ENCODE data around the gene IPCEF1. TPM values are rescaled to one million over a fixed set of nuclear protein-coding genes. Genes with fewer than 3 reads are reported as not detected.

Gene IPCEF1
- total RNA-seq, 1 experiment from 2014 or later = 0.52 TPM

DNA sequence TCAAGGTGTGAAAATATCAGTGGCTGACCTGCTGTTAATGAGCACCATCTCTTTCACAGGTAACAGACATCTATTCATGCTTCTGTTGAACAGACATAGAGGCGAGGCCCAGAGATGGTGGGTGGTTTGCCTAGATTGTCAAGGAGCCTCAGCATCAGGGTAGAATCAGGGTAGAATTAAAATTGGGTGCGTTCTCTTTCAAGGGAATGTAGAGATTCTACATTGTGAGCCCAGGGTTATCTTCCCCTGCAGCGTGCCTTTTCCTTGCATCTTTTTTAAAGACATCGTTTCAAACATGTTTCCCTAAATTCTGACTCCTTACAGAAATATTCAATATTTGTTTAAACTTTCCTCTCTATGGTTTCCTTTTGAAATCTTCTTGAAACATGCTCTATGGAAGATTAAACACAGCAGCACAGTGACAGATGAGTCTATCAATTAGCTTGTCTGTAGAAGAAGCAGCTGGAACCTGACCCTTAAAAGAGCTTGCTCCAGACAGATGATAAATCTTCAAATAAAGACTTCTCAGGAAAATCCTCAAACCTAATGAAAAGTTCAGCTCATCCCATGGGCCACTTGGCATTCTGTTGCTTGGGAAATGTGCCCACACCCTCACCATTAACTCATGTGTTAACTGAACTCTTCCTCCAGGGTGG, 119.8 kb downstream of the IPCEF1 start:
- intact Hi-C loops (cut with micrococcal nuclease; ENCODE audit: unreplicated experiment) = no loop called here
- no peak for TF ChIP-seq CTCF (IDR thresholded peaks at IDR 0.05; ENCODE audit: unreplicated experiment)
- Mint-ChIP-seq H3K27ac (ENCODE audit: unreplicated experiment) (no peak overlapping the region), H3K9me3 (ENCODE audit: low read depth, unreplicated experiment) (no peaks in the 10 kb centered on the region), H3K27me3 (ENCODE audit: unreplicated experiment) (no peaks in the 10 kb centered on the region), H3K4me1 (ENCODE audit: low read depth, unreplicated experiment) (no peaks in the 10 kb centered on the region), H3K36me3 (ENCODE audit: insufficient read depth, unreplicated experiment) (no peaks in the 10 kb centered on the region), H3K4me3 (ENCODE audit: low read depth, unreplicated experiment) (no peak overlapping the region)
- no peak for DNase-seq
- BruUV-seq (replicated peaks) = no TSS peak
- CTCF ChIA-PET = no interaction called here

- no TSS peak for BruUV-seq (replicated peaks)
- Mint-ChIP-seq H3K27ac (ENCODE audit: unreplicated experiment) (no peak overlapping the region), H3K4me1 (ENCODE audit: low read depth, unreplicated experiment) (no peaks in the 10 kb centered on the region), H3K4me3 (ENCODE audit: low read depth, unreplicated experiment) (no peak overlapping the region), H3K9me3 (ENCODE audit: low read depth, unreplicated experiment) (no peaks in the 10 kb centered on the region), H3K36me3 (ENCODE audit: insufficient read depth, unreplicated experiment) (no peaks in the 10 kb centered on the region), H3K27me3 (ENCODE audit: unreplicated experiment) (no peaks in the 10 kb centered on the region)
- intact Hi-C loops (cut with micrococcal nuclease; ENCODE audit: unreplicated experiment) = no loop called here
- no peak for TF ChIP-seq CTCF (IDR thresholded peaks at IDR 0.05; ENCODE audit: unreplicated experiment)
- CTCF ChIA-PET = no interaction called here
- DNase-seq = no peak
These were observed 122.4 kb downstream of the IPCEF1 start for GRCh38 chr6:154234019-154234772.

DNA sequence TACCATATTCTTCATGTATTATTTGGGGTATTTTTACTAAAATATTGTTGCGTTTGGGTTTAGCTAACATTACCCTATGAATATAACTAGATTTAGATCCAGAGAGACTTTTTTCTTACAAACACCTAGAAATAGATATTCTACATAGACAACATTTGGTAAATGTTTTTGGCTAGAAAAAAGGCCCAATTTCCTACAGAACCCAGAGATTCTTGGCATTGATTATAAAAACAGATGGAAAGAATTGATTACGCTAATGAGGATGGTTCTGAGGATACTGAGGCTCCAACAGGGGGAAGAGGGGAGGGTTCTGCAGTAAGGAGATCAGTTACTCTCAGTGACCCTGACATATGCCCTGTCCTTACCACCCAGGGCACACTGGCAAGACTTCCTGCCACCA, 123.2 kb downstream of the IPCEF1 start:
- Mint-ChIP-seq H3K9me3 (ENCODE audit: low read depth, unreplicated experiment) (no peaks in the 10 kb centered on the region), H3K4me1 (ENCODE audit: low read depth, unreplicated experiment) (no peaks in the 10 kb centered on the region), H3K4me3 (ENCODE audit: low read depth, unreplicated experiment) (no peak overlapping the region), H3K36me3 (ENCODE audit: insufficient read depth, unreplicated experiment) (no peaks in the 10 kb centered on the region), H3K27me3 (ENCODE audit: unreplicated experiment) (no peaks in the 10 kb centered on the region), H3K27ac (ENCODE audit: unreplicated experiment) (no peak overlapping the region)
- DNase-seq = no peak
- TF ChIP-seq CTCF (IDR thresholded peaks at IDR 0.05; ENCODE audit: unreplicated experiment) = no peak
- intact Hi-C loops (cut with micrococcal nuclease; ENCODE audit: unreplicated experiment) = no loop called here
- CTCF ChIA-PET = no interaction called here
- BruUV-seq (replicated peaks) = no TSS peak

DNA sequence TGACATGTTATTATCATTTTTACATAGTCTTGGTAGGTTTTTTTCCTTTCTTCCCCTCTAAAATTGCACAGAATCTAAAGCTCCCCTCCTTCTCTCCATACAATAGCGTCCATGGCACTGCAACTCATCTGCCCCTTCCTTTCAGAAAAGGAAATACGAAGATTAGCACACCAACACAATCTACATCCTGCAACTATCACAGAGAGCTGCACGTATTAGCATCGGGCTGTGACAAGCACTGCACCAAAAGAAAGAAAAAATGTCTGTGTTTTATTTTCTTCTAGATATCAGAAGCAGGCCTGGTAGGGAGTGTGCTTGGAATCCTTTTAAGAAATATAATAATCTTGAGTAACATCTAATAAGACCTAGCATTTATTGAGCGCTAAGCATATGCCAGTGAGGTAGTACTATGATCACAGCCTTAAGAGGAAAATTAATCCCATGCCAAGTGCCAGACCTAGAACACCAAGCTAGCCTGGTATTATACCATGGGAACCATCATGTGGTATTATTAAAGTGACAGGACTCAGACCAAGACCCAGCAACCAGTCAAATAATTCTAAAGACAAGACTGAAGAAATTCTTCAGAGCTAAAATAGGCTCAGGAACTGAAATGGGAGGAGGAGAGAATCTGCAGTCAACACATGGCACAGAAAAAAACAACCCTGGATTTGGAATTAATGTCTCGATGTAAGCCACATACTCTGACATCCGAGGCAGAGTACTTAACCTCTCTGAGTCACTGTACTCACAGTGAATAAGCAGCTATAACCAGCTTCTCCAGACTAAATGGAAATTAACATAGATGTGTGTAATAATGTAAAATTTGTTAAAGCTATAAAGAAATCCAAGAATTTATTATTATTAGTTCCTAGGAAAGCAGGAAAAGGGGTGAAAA, 124.3 kb downstream of the IPCEF1 start:
- BruUV-seq (replicated peaks) = no TSS peak
- CTCF ChIA-PET = no interaction called here
- TF ChIP-seq CTCF (IDR thresholded peaks at IDR 0.05; ENCODE audit: unreplicated experiment) = no peak
- no peaks in the 10 kb centered on the region for H3K27me3 Mint-ChIP-seq (ENCODE audit: unreplicated experiment)
- no peak overlapping the region for H3K4me3 Mint-ChIP-seq (ENCODE audit: low read depth, unreplicated experiment)
- no peaks in the 10 kb centered on the region for H3K36me3 Mint-ChIP-seq (ENCODE audit: insufficient read depth, unreplicated experiment)
- H3K4me1 Mint-ChIP-seq (ENCODE audit: low read depth, unreplicated experiment) = no peaks in the 10 kb centered on the region
- H3K9me3 Mint-ChIP-seq (ENCODE audit: low read depth, unreplicated experiment) = no peaks in the 10 kb centered on the region
- intact Hi-C loops (cut with micrococcal nuclease; ENCODE audit: unreplicated experiment) = no loop called here
- no peak overlapping the region for H3K27ac Mint-ChIP-seq (ENCODE audit: unreplicated experiment)
- no peak for DNase-seq
